Cerebellar nuclear complex (tissue), 1 donor: ENCODE measurements around the gene ADRA1B.

ENCODE experiments used
- DNase-seq, 2 experiments: peaks; one replicate each; lab custom pipeline; 2025; lab: John Stamatoyannopoulos, UW

The ADRA1B gene

GRCh38 chr5:159915904-159916840 is at the start of gene ADRA1B:
Gene ADRA1B (plus strand): TSS chr5:159916482. CDS start chr5:159916906, 424 bp downstream.
- DNase-seq, result no peak

GRCh38 chr5:159873680-159874079 is 42.6 kb upstream of the ADRA1B start:
- DNase-seq, result no peak

- DNase-seq, result no peak
Measured at GRCh38 chr5:159874263-159874662, 42.0 kb upstream of the ADRA1B start.

- DNase-seq, result no peak
Measured at GRCh38 chr5:159877016-159877415, 39.3 kb upstream of the ADRA1B start.

GRCh38 chr5:159877894-159878448 is 38.3 kb upstream of the ADRA1B start:
- no peak for DNase-seq

GRCh38 chr5:159878988-159879471 is 37.3 kb upstream of the ADRA1B start:
- DNase-seq, result no peak

GRCh38 chr5:159880676-159881075 is 35.6 kb upstream of the ADRA1B start:
- DNase-seq, result no peak

- DNase-seq, result no peak
Measured at GRCh38 chr5:159881967-159882366, 34.3 kb upstream of the ADRA1B start.

GRCh38 chr5:159883522-159883950 is 32.7 kb upstream of the ADRA1B start:
- DNase-seq, result no peak

- no peak for DNase-seq
Measured at GRCh38 chr5:159884917-159885620, 31.2 kb upstream of the ADRA1B start.

- no peak for DNase-seq
Measured at GRCh38 chr5:159886296-159886695, 30.0 kb upstream of the ADRA1B start.

GRCh38 chr5:159887050-159887449 is 29.2 kb upstream of the ADRA1B start:
- DNase-seq, result no peak

GRCh38 chr5:159888860-159889259 is 27.4 kb upstream of the ADRA1B start:
- DNase-seq, result no peak

GRCh38 chr5:159890141-159890540 is 26.1 kb upstream of the ADRA1B start:
- no peak for DNase-seq

- DNase-seq, result no peak
Measured at GRCh38 chr5:159891371-159891770, 24.9 kb upstream of the ADRA1B start.

GRCh38 chr5:159893040-159893695 is 23.1 kb upstream of the ADRA1B start:
- no peak for DNase-seq

GRCh38 chr5:159894149-159894720 is 22.0 kb upstream of the ADRA1B start:
- no peak for DNase-seq

- no peak for DNase-seq
Measured at GRCh38 chr5:159897786-159898393, 18.4 kb upstream of the ADRA1B start.

- DNase-seq, result no peak
Measured at GRCh38 chr5:159899067-159900049, 16.9 kb upstream of the ADRA1B start.

GRCh38 chr5:159901308-159901707 is 15.0 kb upstream of the ADRA1B start:
- no peak for DNase-seq
